HG03039 (cell line): Measurements from ENCODE around the gene DCLK3.

Experiments
- ATAC-seq: cut with Tn5 transposase; IDR thresholded peaks from one replicate; pipeline ENCODE4 v1.9.1; 2021; ENCODE audit warnings: mild to moderate bottlenecking, moderate library complexity; ENCODE audit not compliant: unreplicated experiment

DCLK3 gene

GRCh38 chr3:36763850-36764703 lies at the start of gene DCLK3:
Gene DCLK3, minus strand, starts transcription at chr3:36764553. Its CDS starts 290 bp downstream, at chr3:36764263.
- ATAC-seq, result no peak

- no peak for ATAC-seq
Observed at GRCh38 chr3:36813305-36813704, 49.0 kb upstream of the DCLK3 start.

GRCh38 chr3:36812240-36812639 lies 47.9 kb upstream of the DCLK3 start:
- ATAC-seq, result no peak

- ATAC-seq, result no peak
Observed at GRCh38 chr3:36811768-36812167, 47.4 kb upstream of the DCLK3 start.

GRCh38 chr3:36804295-36805055 lies 40.1 kb upstream of the DCLK3 start:
- ATAC-seq, result no peak

- no peak for ATAC-seq
Observed at GRCh38 chr3:36803091-36803791, 38.9 kb upstream of the DCLK3 start.

- ATAC-seq, result no peak
Observed at GRCh38 chr3:36800533-36801116, 36.3 kb upstream of the DCLK3 start.

GRCh38 chr3:36796881-36797280 lies 32.5 kb upstream of the DCLK3 start:
- ATAC-seq, result no peak

GRCh38 chr3:36796161-36796560 lies 31.8 kb upstream of the DCLK3 start:
- ATAC-seq, result no peak

GRCh38 chr3:36795622-36796021 lies 31.3 kb upstream of the DCLK3 start:
- no peak for ATAC-seq

- ATAC-seq, result no peak
Observed at GRCh38 chr3:36792342-36792741, 28.0 kb upstream of the DCLK3 start.

- no peak for ATAC-seq
Observed at GRCh38 chr3:36790765-36791164, 26.4 kb upstream of the DCLK3 start.

- no peak for ATAC-seq
Observed at GRCh38 chr3:36786921-36787890, 22.9 kb upstream of the DCLK3 start.

- ATAC-seq, result no peak
Observed at GRCh38 chr3:36784138-36784635, 19.8 kb upstream of the DCLK3 start.

- no peak for ATAC-seq
Observed at GRCh38 chr3:36777424-36778218, 13.3 kb upstream of the DCLK3 start.

- no peak for ATAC-seq
Observed at GRCh38 chr3:36776436-36776835, 12.1 kb upstream of the DCLK3 start.

- ATAC-seq, result no peak
Observed at GRCh38 chr3:36774052-36774451, 9.7 kb upstream of the DCLK3 start.

- ATAC-seq, result no peak
Observed at GRCh38 chr3:36771931-36772330, 7.6 kb upstream of the DCLK3 start.

GRCh38 chr3:36769926-36770325 lies 5.6 kb upstream of the DCLK3 start:
- ATAC-seq, result no peak
